Left renal pelvis (tissue), 4 donors: Measurements from ENCODE around the gene APOBEC3A. TPM values are rescaled to one million over a fixed set of nuclear protein-coding genes. Genes with fewer than 3 reads are reported as not detected.
"Not testable (repeated sequence)": the region's sequence is repeated elsewhere in the genome, so short reads cannot be mapped to it uniquely, and the experiment has no call there.

Experiments
- DNase-seq, 4 donors: peaks; one replicate each; pipeline ENCODE4 v3.0.0-alpha.2; 2013; ENCODE audit warnings: low read depth in 4 of 4, low spot score in 3 of 4
- polyA plus RNA-seq, 4 donors: library from polyadenylated mRNA; unstranded; fragments of 120-200 nt; gene quantifications; one replicate each; pipeline ENCODE4 v1.2.1, GENCODE V29; 2013; ENCODE audit not compliant: insufficient read length in 4 of 4

Gene APOBEC3A
- polyA plus RNA-seq, 4 donors: 0.19 to 1.1 (median 0.21) TPM; not detected in 1

GRCh38 chr22:38942702-38943101, 14.7 kb upstream of the APOBEC3A start:
- no peak for DNase-seq

GRCh38 chr22:38943201-38943600, 14.2 kb upstream of the APOBEC3A start:
- DNase-seq: no peak

DNA sequence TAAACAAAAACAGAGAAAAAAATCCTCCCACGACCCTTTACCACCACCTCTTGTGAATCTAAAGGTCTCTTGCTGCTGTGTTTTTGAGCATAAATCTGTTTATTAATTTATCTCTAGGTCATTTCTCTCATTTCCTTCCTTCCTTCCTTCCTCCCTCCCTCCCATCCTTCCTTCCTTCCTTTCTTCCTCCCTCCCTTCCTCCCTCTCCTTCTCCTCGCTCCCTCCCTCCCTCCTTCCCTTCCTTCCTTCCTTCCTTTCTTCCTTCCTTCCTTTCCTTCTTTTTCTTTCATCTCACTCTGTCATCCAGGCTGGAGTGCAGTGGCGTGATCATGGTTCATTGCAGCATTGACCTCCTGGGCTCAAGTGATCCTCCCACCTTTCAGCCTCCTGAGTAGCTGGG, 13.5 kb upstream of the APOBEC3A start:
- no peak for DNase-seq

DNA sequence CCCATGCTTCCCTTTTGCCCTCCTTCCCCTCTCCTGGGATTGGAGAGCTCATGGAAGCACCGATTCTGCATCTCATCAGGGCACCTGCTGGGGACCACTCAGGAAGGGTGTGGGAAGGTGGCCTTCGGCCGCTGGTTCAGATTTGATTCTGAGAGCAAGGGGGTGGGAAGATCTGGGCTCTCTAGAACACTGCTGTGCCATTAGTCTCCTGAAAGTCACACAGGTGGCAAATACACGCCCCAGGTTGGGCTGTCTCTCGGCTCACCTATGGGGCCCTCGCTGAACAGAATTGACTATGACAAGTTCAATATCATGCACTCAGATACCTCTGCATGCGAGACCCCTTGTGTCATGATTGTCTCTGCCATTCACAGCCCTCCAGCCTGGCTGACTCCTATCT, 12.8 kb upstream of the APOBEC3A start:
- no peak for DNase-seq

- not testable (repeated sequence) for DNase-seq
These were observed 11.6 kb upstream of the APOBEC3A start for GRCh38 chr22:38945706-38946338.

GRCh38 chr22:38946771-38947170, 10.6 kb upstream of the APOBEC3A start:
- no peak for DNase-seq

DNA sequence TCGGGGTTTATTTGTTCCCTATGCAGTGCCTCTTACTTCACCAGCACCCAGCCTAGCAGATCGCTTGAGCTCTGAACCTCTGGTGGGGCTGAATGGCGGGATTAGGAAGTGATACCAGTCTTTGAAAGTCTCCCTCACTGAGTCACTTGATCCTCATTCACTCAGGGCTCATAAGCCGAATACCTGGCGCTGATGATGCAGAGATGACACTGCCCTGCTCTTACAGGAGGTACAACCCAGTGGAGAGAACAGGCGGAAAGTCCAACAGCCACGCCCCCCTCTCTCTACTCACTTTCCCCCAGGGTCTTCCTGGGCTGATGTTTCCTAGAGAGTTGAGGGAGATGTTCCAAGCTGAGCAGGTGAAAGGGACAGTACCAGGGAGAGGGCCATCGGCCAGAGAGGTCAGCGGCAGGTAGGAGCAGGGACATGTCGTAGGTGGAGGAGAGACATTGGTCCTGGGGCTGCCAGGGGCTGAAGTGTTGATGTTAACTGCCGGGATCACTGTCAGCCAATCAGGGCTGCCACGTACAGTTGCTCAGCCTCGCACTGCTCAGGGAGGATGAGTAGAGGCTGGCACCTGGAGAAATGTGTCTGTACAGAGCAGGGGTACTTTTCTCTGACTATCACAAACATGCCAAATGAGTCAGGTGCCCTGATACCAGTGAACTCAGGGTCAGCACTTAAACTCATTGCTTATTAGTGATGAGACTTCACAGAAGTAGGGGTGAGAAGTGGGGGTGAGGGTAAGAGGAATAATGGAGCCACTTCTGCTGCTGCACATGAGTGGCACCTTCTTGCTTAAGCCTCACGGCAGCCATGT, 9.9 kb upstream of the APOBEC3A start:
- no peak for DNase-seq

DNA sequence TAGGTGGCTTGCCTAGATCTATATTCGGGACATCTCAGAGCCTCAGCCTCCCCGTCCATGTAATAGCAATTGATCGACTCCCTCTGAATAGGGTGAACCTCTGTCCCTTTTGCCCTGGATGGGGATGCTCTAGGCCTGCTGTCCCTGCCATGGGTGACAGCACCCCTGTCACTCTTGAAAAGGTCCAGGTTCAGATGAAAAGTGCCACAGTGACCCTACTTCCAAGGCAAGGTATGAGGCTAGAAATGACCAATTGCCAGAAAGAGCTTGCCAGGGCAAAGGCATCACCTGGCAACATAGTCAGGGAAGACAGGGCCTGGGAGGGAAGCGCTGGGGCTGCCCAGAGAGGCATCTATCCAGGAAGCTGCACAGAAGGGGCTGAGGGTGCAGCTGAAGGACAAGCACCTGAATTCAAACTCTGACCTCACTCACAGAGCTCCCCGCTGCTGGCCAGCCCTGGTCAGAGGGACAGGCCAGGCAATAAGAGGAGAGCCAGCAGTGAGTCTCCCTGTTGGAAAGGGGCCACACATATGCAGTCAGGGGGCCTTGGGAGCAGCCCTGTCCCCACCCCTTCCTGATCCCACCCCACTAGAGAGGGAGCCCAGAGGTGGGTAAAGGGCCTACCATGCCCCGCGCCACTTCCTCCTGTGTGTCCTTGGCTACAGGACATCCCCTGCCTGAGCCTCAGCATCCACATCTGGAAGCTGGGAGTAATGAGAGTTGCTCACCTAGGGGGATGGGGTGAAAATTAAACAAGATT, 9.0 kb upstream of the APOBEC3A start:
- DNase-seq: no peak

DNA sequence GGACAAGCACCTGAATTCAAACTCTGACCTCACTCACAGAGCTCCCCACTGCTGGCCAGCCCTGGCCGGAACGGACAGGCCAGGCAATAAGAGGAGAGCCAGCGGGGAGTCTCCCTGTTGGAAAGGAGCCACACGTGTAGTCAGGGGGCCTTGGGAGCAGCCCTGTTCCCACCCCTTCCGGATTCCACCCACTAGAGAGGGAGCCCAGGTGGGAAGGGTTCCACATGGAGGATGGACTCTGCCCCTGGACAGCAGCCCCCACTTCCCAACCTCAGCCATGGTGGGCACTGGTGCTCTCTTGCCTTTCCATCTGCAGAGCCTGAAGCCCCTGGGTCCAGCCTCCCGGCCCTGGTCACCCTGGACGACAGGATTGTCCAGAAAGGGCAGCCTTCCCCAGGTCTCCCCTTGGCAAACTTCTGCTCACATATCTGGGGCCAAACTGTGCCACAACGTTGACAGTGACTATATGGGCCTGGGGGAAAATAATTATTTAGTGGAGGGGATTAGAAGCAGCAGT, 7.5 kb upstream of the APOBEC3A start:
- DNase-seq: no peak

DNA sequence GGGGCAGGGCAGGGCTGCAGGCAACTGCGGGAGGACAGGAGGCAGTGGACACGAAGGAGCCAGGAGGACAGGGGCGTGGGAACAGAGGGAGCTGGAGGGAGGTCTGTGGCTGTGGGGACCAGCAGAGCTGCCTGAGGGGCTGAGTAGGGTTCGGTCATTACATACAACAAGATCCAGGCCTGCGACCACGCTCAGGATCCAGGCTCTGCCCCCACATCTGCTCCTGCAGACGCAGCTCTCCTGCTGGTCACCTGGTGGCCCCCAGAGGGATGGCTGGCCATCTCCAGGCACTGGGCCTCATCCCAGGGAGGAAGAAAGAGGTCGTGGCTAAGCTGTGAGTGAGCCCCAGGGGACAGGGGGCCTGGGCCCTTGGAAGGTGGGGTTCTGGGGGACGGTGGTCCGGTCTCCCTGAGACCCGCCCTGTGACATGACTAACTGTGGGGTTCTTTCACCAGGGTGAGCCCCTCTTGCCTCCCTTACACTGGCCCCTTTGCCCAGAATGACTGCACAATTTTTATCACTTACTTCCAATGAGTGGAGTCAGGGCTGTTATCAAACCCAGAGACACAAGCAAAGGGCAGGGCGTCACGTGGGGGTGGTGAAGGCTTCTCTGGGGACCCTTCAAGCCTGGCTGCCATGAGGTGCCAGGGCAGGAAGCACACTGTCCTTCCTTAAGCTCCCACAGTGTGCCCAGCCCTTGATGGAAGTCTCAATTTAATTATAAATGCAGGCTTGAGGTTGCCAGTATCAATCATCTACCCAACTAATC, 6.7 kb upstream of the APOBEC3A start:
- DNase-seq: no peak

- DNase-seq: no peak
These were observed 5.7 kb upstream of the APOBEC3A start for GRCh38 chr22:38951734-38952133.

- DNase-seq: no peak
These were observed 5.0 kb upstream of the APOBEC3A start for GRCh38 chr22:38952281-38952993.

GRCh38 chr22:38953091-38953490, 4.3 kb upstream of the APOBEC3A start:
- no peak for DNase-seq

DNA sequence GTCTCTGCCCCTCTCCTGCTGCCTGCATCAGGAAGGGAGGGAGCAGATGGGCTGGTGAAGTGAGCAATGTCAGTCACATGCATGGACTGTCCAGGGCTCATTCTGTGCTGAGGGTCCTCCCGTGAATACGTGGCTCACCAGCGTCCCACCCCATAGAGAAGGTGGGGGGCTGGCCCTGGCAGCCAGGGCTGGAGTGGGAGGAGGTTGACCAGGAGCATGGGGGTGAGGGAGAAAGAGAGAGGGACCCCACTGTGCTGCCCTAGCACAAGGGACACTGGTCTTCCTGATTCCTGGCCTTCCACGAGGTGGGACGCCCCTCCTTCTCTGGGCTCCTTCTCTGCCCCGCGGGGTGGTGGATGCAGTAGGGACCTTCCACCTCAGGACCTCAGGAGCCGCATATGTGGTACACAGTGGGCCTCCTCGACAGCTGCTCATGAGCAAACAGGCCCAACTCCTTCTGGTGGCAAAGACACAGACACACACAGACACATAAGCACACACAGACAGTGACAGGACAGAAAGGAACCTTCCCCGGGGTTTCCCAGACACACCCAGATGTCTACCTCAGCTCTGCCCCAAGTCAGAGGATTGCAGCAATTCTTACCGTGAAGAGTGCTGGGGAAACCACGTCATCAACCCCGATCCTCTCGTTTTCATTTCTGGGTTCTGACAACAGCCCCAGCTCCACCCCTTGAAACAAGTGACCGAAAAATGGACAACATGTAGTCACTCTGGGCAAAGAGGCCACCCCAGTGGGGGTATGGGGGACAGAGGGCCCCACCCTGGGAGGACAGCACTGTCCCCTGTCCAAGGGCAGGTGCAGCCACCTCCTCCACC, 3.6 kb upstream of the APOBEC3A start:
- no peak for DNase-seq

- DNase-seq: no peak
These were observed 2.9 kb upstream of the APOBEC3A start for GRCh38 chr22:38954414-38955043.

GRCh38 chr22:38955250-38955905, 2.0 kb upstream of the APOBEC3A start:
- no peak for DNase-seq

DNA sequence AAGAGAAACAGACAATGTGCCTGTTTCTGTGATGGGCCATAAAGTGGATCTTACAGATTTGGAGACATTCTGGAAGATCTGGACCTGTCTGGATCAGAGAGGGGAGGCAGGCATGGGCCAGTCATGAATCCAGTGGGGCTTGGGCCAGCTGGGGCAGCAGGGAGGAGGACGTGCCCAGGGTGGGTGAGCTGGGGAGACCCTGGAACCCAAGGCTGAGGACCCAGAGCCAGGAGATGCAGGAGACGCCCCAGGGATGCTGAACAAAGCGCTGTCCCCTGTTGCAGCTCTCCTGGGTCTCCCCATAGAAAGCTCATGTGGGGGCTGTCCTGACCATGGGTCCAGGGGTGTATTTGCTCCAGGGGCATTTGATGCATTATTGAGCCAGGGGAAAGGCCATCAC, 1.5 kb upstream of the APOBEC3A start:
- no peak for DNase-seq

DNA sequence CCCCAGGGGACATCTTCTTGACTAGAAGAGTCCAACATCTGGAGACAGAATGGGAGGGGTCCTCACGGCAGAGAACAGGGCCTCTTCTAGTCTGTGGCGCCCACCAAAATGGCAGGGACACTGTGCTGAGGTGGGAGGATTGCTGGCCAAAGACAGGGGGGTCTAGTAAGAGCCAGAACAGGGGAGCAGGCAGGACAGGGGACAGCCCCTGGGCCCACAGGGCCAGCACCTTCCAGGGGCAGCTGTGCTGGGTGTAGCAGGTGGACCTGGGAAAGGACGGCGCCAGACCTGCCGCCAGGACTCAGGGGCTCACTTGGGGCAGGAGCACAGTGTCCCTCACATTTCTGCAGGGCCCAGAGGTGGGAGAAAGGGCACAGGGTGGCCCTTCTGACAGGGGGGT, 858 bp upstream of the APOBEC3A start:
- DNase-seq: no peak
